Measurements from ENCODE around the gene AJUBA. TPM values are rescaled to one million over a fixed set of nuclear protein-coding genes. Genes with fewer than 3 reads are reported as not detected.
A peak's percentile ranks its signal among the peaks of the same experiment; 100 is the strongest.

AJUBA gene
- total RNA-seq, 1 experiment from 2014 or later, result 42.6 TPM

GRCh38 chr14:22977434-22977683, 5.0 kb downstream of the AJUBA start:
- Histone ChIP-seq H3K4me2 (peak overlapping the region; percentile 87), H2AFZ (no peak overlapping the region), H3F3A (ENCODE audit: insufficient read depth, low read depth) (peaks cover 31% of the 10 kb centered on the region), H3K9me2 (ENCODE audit: insufficient read depth) (no peaks in the 10 kb centered on the region), H3K27ac (peak overlapping the region; percentile 73), H3K36me3 (ENCODE audit: low read depth) (peaks cover 5% of the 10 kb centered on the region), H3K27me3 (ENCODE audit: insufficient read depth, low read depth) (no peaks in the 10 kb centered on the region), H3K9me3 (ENCODE audit: insufficient read depth, low read depth) (no peaks in the 10 kb centered on the region), H3K4me3 (peak overlapping the region; percentile 2; the same call in 1 of the 2 replicates), H3K4me1 (replicated peaks; ENCODE audit: insufficient read depth) (peaks cover 45% of the 10 kb centered on the region), H4K20me1 (ENCODE audit: insufficient read depth) (no peaks in the 10 kb centered on the region), H3K79me2 (ENCODE audit: low read depth) (peaks cover 26% of the 10 kb centered on the region)
- POLR2A ChIA-PET (ENCODE audit: unreplicated experiment), result interaction anchor here (0.5 to 1.0 kb wide), 4 partner anchors 118 to 1075 kb away, joined by 3 to 8 read pairs (median 6); partner anchors contain the start of genes ACIN1 and C14orf119
- DNase-seq, result no peak
- no TSS peak for BruUV-seq (replicated peaks)
- CTCF ChIA-PET, result interaction anchor here (1.2 to 2.7 kb wide), 3 partner anchors 9 to 92 kb away, joined by 3 to 12 read pairs (median 6); no protein-coding TSS in a partner anchor
- intact Hi-C loops (cut with micrococcal nuclease; ENCODE audit: unreplicated experiment), result no loop called here
- no peak for TF ChIP-seq EZH2 (IDR thresholded peaks at IDR 0.05; ENCODE audit: low read depth)
- no peak for TF ChIP-seq CTCF (conservative IDR thresholded peaks at IDR 0.05)

- peak overlapping the region; percentile 87 for H3K4me2 ChIP-seq
- H4K20me1 ChIP-seq (ENCODE audit: insufficient read depth), result no peaks in the 10 kb centered on the region
- H3K4me3 ChIP-seq, result peak overlapping the region; percentile 2; the same call in 1 of the 2 replicates
- DNase-seq, result peak; percentile 18 to 55
- H3K36me3 ChIP-seq (ENCODE audit: low read depth), result peaks cover 5% of the 10 kb centered on the region
- no peaks in the 10 kb centered on the region for H3K9me3 ChIP-seq (ENCODE audit: insufficient read depth, low read depth)
- peaks cover 45% of the 10 kb centered on the region for H3K4me1 ChIP-seq (replicated peaks; ENCODE audit: insufficient read depth)
- H3K79me2 ChIP-seq (ENCODE audit: low read depth), result peaks cover 22% of the 10 kb centered on the region
- no peak overlapping the region for H2AFZ ChIP-seq
- H3K9me2 ChIP-seq (ENCODE audit: insufficient read depth), result no peaks in the 10 kb centered on the region
- ChIA-PET POLR2A (ENCODE audit: unreplicated experiment) (interaction anchor here (0.5 to 0.7 kb wide), 2 partner anchors 378 to 1076 kb away, joined by 7 to 8 read pairs; no protein-coding TSS in a partner anchor), CTCF (interaction anchor here (0.7 to 2.7 kb wide), 4 partner anchors 10 to 92 kb away, joined by 3 to 12 read pairs (median 6); no protein-coding TSS in a partner anchor)
- H3K27ac ChIP-seq, result peak overlapping the region; percentile 73
- no TSS peak for BruUV-seq (replicated peaks)
- intact Hi-C loops (cut with micrococcal nuclease; ENCODE audit: unreplicated experiment), result no loop called here
- no peaks in the 10 kb centered on the region for H3K27me3 ChIP-seq (ENCODE audit: insufficient read depth, low read depth)
- peaks cover 31% of the 10 kb centered on the region for H3F3A ChIP-seq (ENCODE audit: insufficient read depth, low read depth)
- TF ChIP-seq CTCF (conservative IDR thresholded peaks at IDR 0.05) (no peak), EZH2 (IDR thresholded peaks at IDR 0.05; ENCODE audit: low read depth) (no peak)
Observed at GRCh38 chr14:22976620-22977433, 5.5 kb downstream of the AJUBA start.

GRCh38 chr14:22974530-22975313, 7.6 kb downstream of the AJUBA start:
- Histone ChIP-seq H3K4me2 (no peak overlapping the region), H3K79me2 (ENCODE audit: low read depth) (peaks cover 5% of the 10 kb centered on the region), H4K20me1 (ENCODE audit: insufficient read depth) (no peaks in the 10 kb centered on the region), H3K36me3 (ENCODE audit: low read depth) (peaks cover 5% of the 10 kb centered on the region), H3K9me3 (ENCODE audit: insufficient read depth, low read depth) (no peaks in the 10 kb centered on the region), H3F3A (ENCODE audit: insufficient read depth, low read depth) (peaks cover 24% of the 10 kb centered on the region), H3K9me2 (ENCODE audit: insufficient read depth) (no peaks in the 10 kb centered on the region), H3K4me3 (no peak overlapping the region), H3K4me1 (replicated peaks; ENCODE audit: insufficient read depth) (peaks cover 39% of the 10 kb centered on the region), H2AFZ (no peak overlapping the region), H3K27me3 (ENCODE audit: insufficient read depth, low read depth) (no peaks in the 10 kb centered on the region), H3K27ac (no peak overlapping the region)
- BruUV-seq (replicated peaks), result no TSS peak
- CTCF ChIA-PET, result interaction anchor here (2.7 kb wide), 1 partner anchor 12 kb away, joined by 12 read pairs; no protein-coding TSS in a partner anchor
- DNase-seq, result peak in 1 of 2 experiments; percentile 17
- TF ChIP-seq EZH2 (IDR thresholded peaks at IDR 0.05; ENCODE audit: low read depth) (no peak), CTCF (conservative IDR thresholded peaks at IDR 0.05) (no peak)
- POLR2A ChIA-PET (ENCODE audit: unreplicated experiment), result interaction anchor here (0.6 kb wide), 1 partner anchor 385 kb away, joined by 3 read pairs; the partner anchor contains the start of gene DAD1
- intact Hi-C loops (cut with micrococcal nuclease; ENCODE audit: unreplicated experiment), result no loop called here
